GM18505 (cell line): ENCODE measurements around the gene SELENOO.

ENCODE experiments used
- ATAC-seq: cut with Tn5 transposase; IDR thresholded peaks from one replicate; pipeline ENCODE4 v1.9.1; 2021; ENCODE audit not compliant: unreplicated experiment
- POLR2A ChIP-seq: IDR thresholded peaks from 4 replicates; pipeline ENCODE4 v1.6.1; 2011; ENCODE audit warnings: borderline replicate concordance; ENCODE audit not compliant: insufficient read depth, insufficient read length; ENCODE audit errors: extremely low read depth

Gene SELENOO

GRCh38 chr22:50245214-50246072 is 44.6 kb downstream of the SELENOO start:
- no peak for ATAC-seq
- TF ChIP-seq POLR2A = no peak

GRCh38 chr22:50246242-50247175 is 45.7 kb downstream of the SELENOO start:
- ATAC-seq = no peak
- no peak for TF ChIP-seq POLR2A

GRCh38 chr22:50247748-50248147 is 46.9 kb downstream of the SELENOO start:
- no peak for ATAC-seq
- no peak for TF ChIP-seq POLR2A

- no peak for ATAC-seq
- no peak for TF ChIP-seq POLR2A
These were observed 47.6 kb downstream of the SELENOO start for GRCh38 chr22:50248196-50249081.

GRCh38 chr22:50249341-50250248 is 48.8 kb downstream of the SELENOO start:
- no peak for TF ChIP-seq POLR2A

GRCh38 chr22:50250249-50250554 is 49.4 kb downstream of the SELENOO start:
- TF ChIP-seq POLR2A = no peak
- ATAC-seq = no peak

More at GRCh38 chr22:50249341-50250248, 48.8 kb downstream of the SELENOO start:
- ATAC-seq = no peak

- TF ChIP-seq POLR2A = peak; percentile 73
- ATAC-seq = peak; percentile 48
These were observed 50.0 kb downstream of the SELENOO start, which contains the start of gene HDAC10 for GRCh38 chr22:50250555-50251476. HDAC10 (minus strand) TSS chr22:50251265; CDS start chr22:50251032, 233 bp downstream.

- ATAC-seq = peak; percentile 1
- TF ChIP-seq POLR2A = no peak
These were observed 50.8 kb downstream of the SELENOO start for GRCh38 chr22:50251477-50252081.

- TF ChIP-seq POLR2A = no peak
- ATAC-seq = no peak
These were observed 51.6 kb downstream of the SELENOO start for GRCh38 chr22:50252082-50253045.
